Raji (cell line): Measurements from ENCODE around the gene TMEM184B.

Experiments
- POLR2A ChIP-seq: IDR thresholded peaks from 2 replicates; pipeline ENCODE4 v1.6.1; 2011; ENCODE audit warnings: low read depth, low read length, control low read depth; ENCODE audit not compliant: insufficient read depth

Gene TMEM184B

DNA sequence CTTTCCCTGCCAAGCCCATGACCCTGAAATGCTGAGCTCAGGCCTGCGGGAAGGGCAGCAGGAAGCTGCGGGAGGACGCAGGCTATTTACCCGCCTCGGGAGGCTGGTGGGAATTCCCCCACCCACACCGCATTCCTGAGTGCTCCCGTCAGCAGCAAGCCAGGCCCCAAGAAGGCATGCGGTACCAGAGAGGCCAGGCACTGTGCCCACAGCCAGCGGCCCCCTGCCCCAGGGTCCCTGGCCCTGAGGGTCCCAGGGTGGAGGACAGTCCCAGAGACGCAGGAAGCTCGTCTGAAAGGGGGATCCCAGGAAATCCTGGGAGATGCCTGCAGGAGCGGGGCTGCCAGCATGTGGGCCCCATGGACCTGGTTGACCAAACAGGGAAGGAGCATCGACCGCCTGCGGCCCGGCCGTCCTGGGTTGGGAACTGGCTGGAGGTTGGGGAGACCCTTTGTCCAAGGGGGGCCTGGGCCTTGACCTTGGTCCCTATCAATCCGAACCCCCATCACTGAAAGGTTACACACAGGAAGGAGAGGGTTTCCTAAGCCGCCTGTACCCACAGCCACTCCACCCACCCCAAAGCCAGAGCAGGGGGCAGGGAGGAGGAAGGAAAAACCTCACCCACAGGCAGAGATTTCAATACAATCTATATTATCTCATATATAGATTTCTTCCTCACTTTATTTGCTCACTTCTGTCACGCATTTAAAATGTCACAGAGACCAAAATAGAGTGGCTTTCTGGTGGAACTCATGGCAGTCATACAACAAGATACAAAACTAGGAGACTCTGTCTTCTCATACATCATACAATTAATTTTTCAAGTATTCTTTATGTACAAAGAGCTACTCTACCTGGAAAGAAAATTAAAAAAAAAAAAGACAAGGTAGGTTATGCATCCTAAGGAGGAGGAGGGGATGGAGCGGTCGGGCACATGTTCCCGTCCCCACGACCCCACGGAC lies 53.9 kb downstream of the TMEM184B start:
- no peak for TF ChIP-seq POLR2A

- no peak for TF ChIP-seq POLR2A
Observed at GRCh38 chr22:38215156-38216038, 57.4 kb downstream of the TMEM184B start.

DNA sequence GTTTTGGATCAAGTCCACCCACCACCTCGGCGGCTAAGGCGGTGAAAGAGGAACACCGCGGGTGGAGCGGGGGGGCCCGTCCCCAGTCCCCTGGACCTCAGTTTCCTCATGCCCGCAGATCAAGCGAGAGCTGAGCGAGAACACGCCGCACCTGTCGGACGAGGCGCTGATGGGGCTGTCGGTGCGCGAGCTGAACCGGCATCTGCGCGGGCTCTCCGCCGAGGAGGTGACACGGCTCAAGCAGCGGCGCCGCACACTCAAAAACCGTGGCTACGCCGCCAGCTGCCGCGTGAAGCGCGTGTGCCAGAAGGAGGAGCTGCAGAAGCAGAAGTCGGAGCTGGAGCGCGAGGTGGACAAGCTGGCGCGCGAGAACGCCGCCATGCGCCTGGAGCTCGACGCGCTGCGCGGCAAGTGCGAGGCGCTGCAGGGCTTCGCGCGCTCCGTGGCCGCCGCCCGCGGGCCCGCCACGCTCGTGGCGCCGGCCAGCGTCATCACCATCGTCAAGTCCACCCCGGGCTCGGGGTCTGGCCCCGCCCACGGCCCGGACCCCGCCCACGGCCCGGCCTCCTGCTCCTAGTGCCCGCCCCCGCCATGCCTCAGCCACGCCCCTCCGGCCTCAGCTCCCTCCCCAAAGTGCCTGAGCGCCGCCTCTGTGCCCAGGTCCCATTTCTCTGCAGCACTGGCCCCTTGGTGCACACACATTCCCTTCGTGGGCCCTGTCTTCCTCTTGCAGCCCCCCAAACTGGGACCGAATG lies 58.3 kb downstream of the TMEM184B start:
- TF ChIP-seq POLR2A, result no peak

DNA sequence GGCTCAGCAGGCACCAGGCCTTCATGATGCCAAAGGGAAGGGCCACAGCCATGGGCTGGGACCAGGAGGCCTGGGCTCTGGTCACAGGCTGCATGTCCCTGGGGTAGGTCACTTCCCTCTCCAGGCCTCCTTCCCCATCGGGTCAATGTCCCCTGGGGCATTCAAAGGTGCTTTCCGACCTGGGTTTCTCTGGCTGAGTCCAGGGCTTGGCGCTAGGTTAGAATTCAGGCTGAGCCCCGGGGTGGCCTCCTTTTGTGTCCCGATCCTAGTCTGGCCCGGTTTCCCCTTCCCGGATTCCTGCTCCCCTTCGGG lies 58.9 kb downstream of the TMEM184B start:
- TF ChIP-seq POLR2A, result no peak

GRCh38 chr22:38213319-38213989 lies 59.4 kb downstream of the TMEM184B start:
- TF ChIP-seq POLR2A, result no peak

DNA sequence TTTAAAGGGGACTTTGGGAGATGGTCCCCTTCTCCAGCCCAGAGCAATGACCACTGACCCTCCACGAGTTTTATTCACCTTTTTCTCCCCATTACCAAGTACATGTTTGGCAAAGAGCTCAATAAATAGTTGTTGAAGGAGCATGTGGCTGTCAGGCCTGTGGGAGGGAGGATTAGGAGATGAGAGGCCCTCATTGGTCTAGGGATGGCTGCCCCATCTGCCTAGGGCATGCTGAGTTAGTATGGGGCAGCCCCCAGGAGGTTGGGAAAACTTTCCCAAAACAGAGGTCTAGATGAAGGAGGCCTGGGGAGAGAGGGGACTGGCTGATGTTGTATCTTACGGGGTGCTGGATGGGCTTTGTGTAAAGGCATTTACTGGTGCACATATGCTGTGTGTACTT lies 60.4 kb downstream of the TMEM184B start:
- TF ChIP-seq POLR2A, result no peak

- TF ChIP-seq POLR2A, result no peak
Observed at GRCh38 chr22:38211556-38211955, 61.3 kb downstream of the TMEM184B start.

GRCh38 chr22:38208551-38208968 lies 64.2 kb downstream of the TMEM184B start:
- TF ChIP-seq POLR2A, result no peak

- no peak for TF ChIP-seq POLR2A
Observed at GRCh38 chr22:38207898-38208432, 64.8 kb downstream of the TMEM184B start.

DNA sequence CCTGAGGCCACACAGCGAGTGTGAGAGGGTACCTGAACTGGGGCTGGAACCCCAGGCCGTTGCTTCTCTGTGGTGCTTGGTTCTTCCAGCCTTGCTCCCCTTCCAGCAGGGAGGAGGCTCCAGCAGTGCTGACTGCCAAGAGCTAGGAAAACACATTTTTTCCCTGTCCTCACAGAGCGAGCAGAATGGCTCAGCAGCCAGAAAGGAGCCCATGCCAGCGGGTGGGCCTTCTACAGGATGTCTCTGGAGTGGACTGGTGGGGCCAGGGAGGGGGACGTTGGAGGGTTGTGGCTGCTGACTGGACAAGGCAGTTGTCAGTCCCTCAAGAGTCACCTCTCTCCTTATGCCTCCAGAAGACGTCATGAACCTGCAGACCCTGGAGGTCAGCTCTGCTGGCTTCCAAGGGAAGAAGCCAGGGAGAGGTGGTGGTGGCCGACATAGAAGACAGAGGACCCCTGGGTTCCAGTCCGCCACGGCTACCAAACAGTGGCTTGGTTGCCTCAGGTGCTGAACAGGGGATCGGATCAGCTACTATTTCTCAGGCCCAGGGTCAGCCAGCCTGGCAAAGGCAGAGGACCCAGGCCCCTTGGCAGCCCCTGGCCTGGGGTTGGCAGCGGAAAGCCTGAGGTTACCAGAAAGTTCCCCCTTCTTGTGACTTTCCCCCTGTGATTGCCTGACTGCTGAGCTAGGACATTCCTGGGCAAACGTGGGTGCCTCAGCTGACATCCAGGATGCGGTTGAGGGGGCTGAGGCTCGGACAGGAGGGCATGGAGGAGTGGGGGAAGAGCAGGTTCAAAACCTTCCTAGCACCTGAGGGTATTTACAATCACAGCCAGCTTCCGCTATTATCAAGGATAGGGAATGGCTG lies 67.3 kb downstream of the TMEM184B start:
- no peak for TF ChIP-seq POLR2A

DNA sequence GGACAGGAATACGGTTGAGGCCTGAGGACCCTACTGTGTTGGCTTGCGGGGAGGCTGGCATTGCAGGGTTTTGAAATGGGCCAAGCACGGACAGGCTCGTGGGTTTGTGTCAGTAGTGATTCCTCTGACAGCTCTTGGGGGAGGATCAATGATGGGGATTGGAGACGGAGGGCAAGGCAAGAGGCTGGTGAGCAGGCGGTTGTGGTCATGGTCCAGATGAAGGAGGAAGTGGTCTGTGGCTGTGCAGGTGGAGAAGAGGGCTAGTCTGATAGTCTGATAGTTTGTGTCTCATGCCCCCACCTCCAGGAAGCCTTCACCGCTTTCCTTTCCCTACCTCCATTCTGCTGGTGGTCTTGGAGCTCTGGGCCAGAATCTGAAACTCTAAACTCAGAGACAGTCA lies 68.0 kb downstream of the TMEM184B start:
- TF ChIP-seq POLR2A, result no peak

DNA sequence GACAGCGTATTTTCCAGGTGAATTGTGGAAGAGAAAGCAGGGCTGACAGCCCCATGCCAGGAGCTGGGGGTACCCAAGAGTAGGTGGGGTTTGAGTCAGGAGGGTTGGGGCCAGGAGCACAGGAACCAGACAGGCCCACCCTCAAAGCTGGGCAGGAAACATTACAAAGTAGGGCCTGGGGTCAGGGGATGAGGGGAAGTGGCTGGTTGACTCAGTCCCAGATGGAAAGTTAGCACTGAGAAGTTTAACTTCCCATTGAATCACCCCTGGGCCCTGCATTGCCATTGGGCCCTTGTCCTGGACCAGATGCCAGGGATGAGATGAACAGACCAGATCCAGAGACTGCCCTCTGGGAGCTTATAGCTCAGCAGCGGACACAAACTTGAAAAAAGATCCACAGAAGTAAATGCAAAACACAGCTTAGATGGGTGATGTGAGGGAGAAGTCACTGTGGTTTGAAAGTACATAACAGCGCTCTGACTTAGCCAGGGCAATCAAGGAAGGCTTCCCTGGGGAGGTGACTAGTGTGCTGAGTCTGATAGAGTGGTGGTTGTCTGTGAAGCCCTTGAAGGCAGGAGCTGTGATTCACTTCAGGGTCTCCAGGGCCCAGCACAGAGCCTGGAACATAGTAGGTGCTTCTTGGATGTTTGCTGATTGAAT lies 68.8 kb downstream of the TMEM184B start:
- no peak for TF ChIP-seq POLR2A
